ENCODE results near the gene NT5DC2. TPM values are rescaled to one million over a fixed set of nuclear protein-coding genes. Genes with fewer than 3 reads are reported as not detected.

The NT5DC2 gene
- total RNA-seq, 1 experiment from 2014 or later: 229 TPM

GRCh38 chr3:52523386-52524257 is 10.0 kb downstream of the NT5DC2 start:
- H3K9me2 ChIP-seq (replicated peaks; ENCODE audit: low read length): no peaks in the 10 kb centered on the region
- no peak overlapping the region for H3K9ac ChIP-seq (ENCODE audit: low read length)
- no peaks in the 10 kb centered on the region for H3K9me3 ChIP-seq (ENCODE audit: low read length)
- no peak overlapping the region for H3K4me2 ChIP-seq (ENCODE audit: low read length)
- intact Hi-C loops (cut with micrococcal nuclease): no loop called here
- peaks cover 18% of the 10 kb centered on the region for H3K36me3 ChIP-seq (ENCODE audit: low read depth, low read length)
- no peaks in the 10 kb centered on the region for H4K20me1 ChIP-seq (ENCODE audit: low read length)
- H2AFZ ChIP-seq (ENCODE audit: low read length): no peak overlapping the region
- H3F3A ChIP-seq (ENCODE audit: low read length, unreplicated experiment): no peaks in the 10 kb centered on the region
- H3K79me2 ChIP-seq (ENCODE audit: low read length): no peaks in the 10 kb centered on the region
- CTCF ChIA-PET: no interaction called here
- H3K27me3 ChIP-seq (ENCODE audit: low read length): no peaks in the 10 kb centered on the region
- ATAC-seq: no peak
- no peak overlapping the region for H3K27ac ChIP-seq (ENCODE audit: low read length)
- TF ChIP-seq, protein P1, sequence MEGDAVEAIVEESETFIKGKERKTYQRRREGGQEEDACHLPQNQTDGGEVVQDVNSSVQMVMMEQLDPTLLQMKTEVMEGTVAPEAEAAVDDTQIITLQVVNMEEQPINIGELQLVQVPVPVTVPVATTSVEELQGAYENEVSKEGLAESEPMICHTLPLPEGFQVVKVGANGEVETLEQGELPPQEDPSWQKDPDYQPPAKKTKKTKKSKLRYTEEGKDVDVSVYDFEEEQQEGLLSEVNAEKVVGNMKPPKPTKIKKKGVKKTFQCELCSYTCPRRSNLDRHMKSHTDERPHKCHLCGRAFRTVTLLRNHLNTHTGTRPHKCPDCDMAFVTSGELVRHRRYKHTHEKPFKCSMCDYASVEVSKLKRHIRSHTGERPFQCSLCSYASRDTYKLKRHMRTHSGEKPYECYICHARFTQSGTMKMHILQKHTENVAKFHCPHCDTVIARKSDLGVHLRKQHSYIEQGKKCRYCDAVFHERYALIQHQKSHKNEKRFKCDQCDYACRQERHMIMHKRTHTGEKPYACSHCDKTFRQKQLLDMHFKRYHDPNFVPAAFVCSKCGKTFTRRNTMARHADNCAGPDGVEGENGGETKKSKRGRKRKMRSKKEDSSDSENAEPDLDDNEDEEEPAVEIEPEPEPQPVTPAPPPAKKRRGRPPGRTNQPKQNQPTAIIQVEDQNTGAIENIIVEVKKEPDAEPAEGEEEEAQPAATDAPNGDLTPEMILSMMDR (conservative IDR thresholded peaks at IDR 0.05; ENCODE audit: low read depth, low read length): no peak
- TF ChIP-seq EZH2phosphoT487 (IDR thresholded peaks at IDR 0.05; ENCODE audit: borderline replicate concordance, low read length) (no peak), EZH2 (IDR thresholded peaks at IDR 0.05; ENCODE audit: low read length, unreplicated experiment) (no peak)
- H3K4me3 ChIP-seq (ENCODE audit: low read length): no peak overlapping the region
- POLR2A ChIA-PET (ENCODE audit: unreplicated experiment): no interaction called here
- no peak for DNase-seq
- BruUV-seq (replicated peaks): no TSS peak
- no peaks in the 10 kb centered on the region for H3K4me1 ChIP-seq (ENCODE audit: insufficient read depth, low read length)

- H3K27ac ChIP-seq (ENCODE audit: low read length): no peak overlapping the region
- H3K9ac ChIP-seq (ENCODE audit: low read length): no peak overlapping the region
- no peak overlapping the region for H3K4me2 ChIP-seq (ENCODE audit: low read length)
- BruUV-seq (replicated peaks): no TSS peak
- ATAC-seq: no peak
- H4K20me1 ChIP-seq (ENCODE audit: low read length): no peaks in the 10 kb centered on the region
- no peak overlapping the region for H3K4me3 ChIP-seq (ENCODE audit: low read length)
- H2AFZ ChIP-seq (ENCODE audit: low read length): no peak overlapping the region
- CTCF ChIA-PET: no interaction called here
- intact Hi-C loops (cut with micrococcal nuclease): no loop called here
- H3K9me2 ChIP-seq (replicated peaks; ENCODE audit: low read length): no peaks in the 10 kb centered on the region
- no peaks in the 10 kb centered on the region for H3K4me1 ChIP-seq (ENCODE audit: insufficient read depth, low read length)
- no peak for DNase-seq
- no peaks in the 10 kb centered on the region for H3K9me3 ChIP-seq (ENCODE audit: low read length)
- peaks cover 12% of the 10 kb centered on the region for H3K36me3 ChIP-seq (ENCODE audit: low read depth, low read length)
- no peaks in the 10 kb centered on the region for H3F3A ChIP-seq (ENCODE audit: low read length, unreplicated experiment)
- POLR2A ChIA-PET (ENCODE audit: unreplicated experiment): no interaction called here
- no peaks in the 10 kb centered on the region for H3K27me3 ChIP-seq (ENCODE audit: low read length)
- TF ChIP-seq EZH2phosphoT487 (IDR thresholded peaks at IDR 0.05; ENCODE audit: borderline replicate concordance, low read length) (no peak), EZH2 (IDR thresholded peaks at IDR 0.05; ENCODE audit: low read length, unreplicated experiment) (no peak)
- TF ChIP-seq, protein P1 (conservative IDR thresholded peaks at IDR 0.05; ENCODE audit: low read depth, low read length): no peak
- no peaks in the 10 kb centered on the region for H3K79me2 ChIP-seq (ENCODE audit: low read length)
These were observed 10.9 kb downstream of the NT5DC2 start for GRCh38 chr3:52522651-52523251.

Measured in PC-3 (cell line).